ENCODE results near the gene FBRSL1. TPM values are rescaled to one million over a fixed set of nuclear protein-coding genes. Genes with fewer than 3 reads are reported as not detected.

Gene FBRSL1
- total RNA-seq, 1 experiment from 2014 or later, result 45.3 TPM

DNA sequence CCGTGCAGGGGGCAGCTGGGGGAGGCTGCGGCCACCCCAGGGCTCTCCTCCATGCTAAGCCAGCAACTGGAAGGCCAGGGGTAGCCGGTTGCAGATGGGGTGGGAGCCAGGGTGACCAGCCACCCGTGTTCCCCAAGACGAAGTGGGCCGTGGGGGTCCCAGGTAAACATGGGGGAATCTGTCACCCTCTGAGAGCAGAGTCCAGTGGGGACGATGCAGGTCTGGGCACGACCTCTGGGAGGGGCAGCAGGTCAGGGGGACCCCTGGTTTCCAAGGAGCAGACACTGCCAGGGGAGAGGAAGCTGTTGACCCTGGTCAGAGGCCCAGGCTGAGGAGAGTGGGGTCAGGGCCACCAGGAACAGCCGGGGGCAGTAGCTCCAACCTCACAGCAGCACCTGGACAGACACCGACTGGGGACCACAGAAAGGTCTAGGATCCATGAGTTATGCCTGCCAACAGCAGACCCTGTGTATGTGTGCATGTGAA, 35.0 kb upstream of the FBRSL1 start:
- Histone ChIP-seq H3K4me2 (ENCODE audit: low read length) (no peak overlapping the region), H3K4me1 (ENCODE audit: insufficient read depth, low read length) (peaks cover 10% of the 10 kb centered on the region), H3K27ac (ENCODE audit: low read length) (no peak overlapping the region), H3K9ac (ENCODE audit: low read length) (no peak overlapping the region), H3K27me3 (ENCODE audit: low read length) (no peaks in the 10 kb centered on the region), H3K79me2 (ENCODE audit: low read length) (no peaks in the 10 kb centered on the region), H3K36me3 (ENCODE audit: low read depth, low read length) (no peaks in the 10 kb centered on the region), H3K4me3 (ENCODE audit: low read length) (no peak overlapping the region), H3K9me2 (replicated peaks; ENCODE audit: low read length) (no peaks in the 10 kb centered on the region), H2AFZ (ENCODE audit: low read length) (no peak overlapping the region), H4K20me1 (ENCODE audit: low read length) (no peaks in the 10 kb centered on the region), H3K9me3 (ENCODE audit: low read length) (no peaks in the 10 kb centered on the region), H3F3A (ENCODE audit: low read length, unreplicated experiment) (no peaks in the 10 kb centered on the region)
- no TSS peak for BruUV-seq (replicated peaks)
- DNase-seq (no peak), ATAC-seq (no peak)
- intact Hi-C loops (cut with micrococcal nuclease), result no loop called here
- TF ChIP-seq, protein P1, sequence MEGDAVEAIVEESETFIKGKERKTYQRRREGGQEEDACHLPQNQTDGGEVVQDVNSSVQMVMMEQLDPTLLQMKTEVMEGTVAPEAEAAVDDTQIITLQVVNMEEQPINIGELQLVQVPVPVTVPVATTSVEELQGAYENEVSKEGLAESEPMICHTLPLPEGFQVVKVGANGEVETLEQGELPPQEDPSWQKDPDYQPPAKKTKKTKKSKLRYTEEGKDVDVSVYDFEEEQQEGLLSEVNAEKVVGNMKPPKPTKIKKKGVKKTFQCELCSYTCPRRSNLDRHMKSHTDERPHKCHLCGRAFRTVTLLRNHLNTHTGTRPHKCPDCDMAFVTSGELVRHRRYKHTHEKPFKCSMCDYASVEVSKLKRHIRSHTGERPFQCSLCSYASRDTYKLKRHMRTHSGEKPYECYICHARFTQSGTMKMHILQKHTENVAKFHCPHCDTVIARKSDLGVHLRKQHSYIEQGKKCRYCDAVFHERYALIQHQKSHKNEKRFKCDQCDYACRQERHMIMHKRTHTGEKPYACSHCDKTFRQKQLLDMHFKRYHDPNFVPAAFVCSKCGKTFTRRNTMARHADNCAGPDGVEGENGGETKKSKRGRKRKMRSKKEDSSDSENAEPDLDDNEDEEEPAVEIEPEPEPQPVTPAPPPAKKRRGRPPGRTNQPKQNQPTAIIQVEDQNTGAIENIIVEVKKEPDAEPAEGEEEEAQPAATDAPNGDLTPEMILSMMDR (conservative IDR thresholded peaks at IDR 0.05; ENCODE audit: low read depth, low read length), result no peak
- TF ChIP-seq EZH2 (IDR thresholded peaks at IDR 0.05; ENCODE audit: low read length, unreplicated experiment), result no peak
- no peak for TF ChIP-seq EZH2phosphoT487 (IDR thresholded peaks at IDR 0.05; ENCODE audit: borderline replicate concordance, low read length)
- ChIA-PET POLR2A (ENCODE audit: unreplicated experiment) (no interaction called here), CTCF (no interaction called here)

DNA sequence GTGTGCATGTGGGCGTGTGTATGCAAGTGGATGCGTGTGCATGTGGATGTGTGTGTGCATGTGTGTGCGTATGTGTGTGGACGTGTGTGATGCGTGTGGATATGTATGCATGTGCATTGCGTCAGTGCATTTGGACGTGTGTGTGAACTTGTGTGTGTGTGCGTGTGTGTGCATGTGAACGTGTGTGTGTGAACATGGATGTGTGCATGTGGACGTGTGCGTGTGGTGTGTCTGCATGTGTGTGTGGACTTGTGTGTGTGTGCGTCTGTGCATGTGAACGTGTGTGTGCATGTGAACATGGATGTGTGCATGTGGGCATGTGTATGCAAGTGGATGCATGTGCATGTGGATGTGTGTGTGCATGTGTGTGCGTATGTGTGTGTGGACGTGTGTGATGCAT, 34.4 kb upstream of the FBRSL1 start:
- POLR2A ChIA-PET (ENCODE audit: unreplicated experiment), result no interaction called here
- H3K27me3 ChIP-seq (ENCODE audit: low read length), result no peaks in the 10 kb centered on the region
- no peaks in the 10 kb centered on the region for H3K36me3 ChIP-seq (ENCODE audit: low read depth, low read length)

More for the DNA sequence above, 34.4 kb upstream of the FBRSL1 start:
- no peak overlapping the region for H3K4me2 ChIP-seq (ENCODE audit: low read length)
- no peak overlapping the region for H3K9ac ChIP-seq (ENCODE audit: low read length)
- TF ChIP-seq EZH2 (IDR thresholded peaks at IDR 0.05; ENCODE audit: low read length, unreplicated experiment), result no peak
- TF ChIP-seq, protein P1 (conservative IDR thresholded peaks at IDR 0.05; ENCODE audit: low read depth, low read length), result no peak
- TF ChIP-seq EZH2phosphoT487 (IDR thresholded peaks at IDR 0.05; ENCODE audit: borderline replicate concordance, low read length), result no peak
- DNase-seq (no peak), ATAC-seq (no peak)
- H2AFZ ChIP-seq (ENCODE audit: low read length), result no peak overlapping the region
- no peaks in the 10 kb centered on the region for H3K79me2 ChIP-seq (ENCODE audit: low read length)
- no peaks in the 10 kb centered on the region for H3F3A ChIP-seq (ENCODE audit: low read length, unreplicated experiment)
- no TSS peak for BruUV-seq (replicated peaks)
- H3K9me2 ChIP-seq (replicated peaks; ENCODE audit: low read length), result no peaks in the 10 kb centered on the region
- H3K9me3 ChIP-seq (ENCODE audit: low read length), result no peaks in the 10 kb centered on the region
- CTCF ChIA-PET, result no interaction called here
- no peaks in the 10 kb centered on the region for H4K20me1 ChIP-seq (ENCODE audit: low read length)
- H3K4me3 ChIP-seq (ENCODE audit: low read length), result no peak overlapping the region
- intact Hi-C loops (cut with micrococcal nuclease), result no loop called here
- no peak overlapping the region for H3K27ac ChIP-seq (ENCODE audit: low read length)
- H3K4me1 ChIP-seq (ENCODE audit: insufficient read depth, low read length), result peaks cover 10% of the 10 kb centered on the region

All from PC-3 (cell line).